ENCODE measurements around the gene SOD1.

Gene SOD1

DNA sequence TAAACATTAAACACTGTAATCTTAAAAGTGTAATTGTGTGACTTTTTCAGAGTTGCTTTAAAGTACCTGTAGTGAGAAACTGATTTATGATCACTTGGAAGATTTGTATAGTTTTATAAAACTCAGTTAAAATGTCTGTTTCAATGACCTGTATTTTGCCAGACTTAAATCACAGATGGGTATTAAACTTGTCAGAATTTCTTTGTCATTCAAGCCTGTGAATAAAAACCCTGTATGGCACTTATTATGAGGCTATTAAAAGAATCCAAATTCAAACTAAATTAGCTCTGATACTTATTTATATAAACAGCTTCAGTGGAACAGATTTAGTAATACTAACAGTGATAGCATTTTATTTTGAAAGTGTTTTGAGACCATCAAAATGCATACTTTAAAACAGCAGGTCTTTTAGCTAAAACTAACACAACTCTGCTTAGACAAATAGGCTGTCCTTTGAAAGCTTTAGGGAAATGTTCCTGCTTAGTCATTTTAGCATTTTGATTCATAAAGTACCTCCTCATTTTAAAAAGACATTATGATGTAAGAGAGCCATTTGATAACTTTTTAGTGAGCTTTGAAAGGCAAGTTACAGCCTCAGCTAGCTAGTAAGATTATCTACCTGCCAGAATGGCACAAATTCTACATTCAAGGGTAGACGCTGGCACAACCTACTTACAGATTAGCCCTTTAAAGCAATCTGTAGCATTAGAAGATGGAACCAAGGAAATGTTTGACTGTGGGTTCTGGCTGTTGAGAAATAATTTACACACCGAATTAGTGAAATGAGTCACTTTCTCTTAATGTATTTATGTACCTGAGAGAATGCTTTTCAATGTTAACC is 9.4 kb downstream of the SOD1 start:
- Histone ChIP-seq H3K36me3 (ENCODE audit: control insufficient read depth, insufficient read depth, low read length) (peaks cover 67% of the 10 kb centered on the region), H3K9me3 (ENCODE audit: control insufficient read depth, insufficient read depth, low read depth, low read length) (no peaks in the 10 kb centered on the region), H3K4me3 (ENCODE audit: low read depth, low read length) (no peak overlapping the region), H3K27me3 (ENCODE audit: control insufficient read depth, insufficient read depth, low read length) (no peaks in the 10 kb centered on the region), H3K27ac (ENCODE audit: low read depth, low read length) (no peak overlapping the region), H3K9ac (ENCODE audit: low read length) (no peak overlapping the region), H3K4me1 (ENCODE audit: control insufficient read depth, insufficient read depth, low read length) (peaks cover 42% of the 10 kb centered on the region)

DNA sequence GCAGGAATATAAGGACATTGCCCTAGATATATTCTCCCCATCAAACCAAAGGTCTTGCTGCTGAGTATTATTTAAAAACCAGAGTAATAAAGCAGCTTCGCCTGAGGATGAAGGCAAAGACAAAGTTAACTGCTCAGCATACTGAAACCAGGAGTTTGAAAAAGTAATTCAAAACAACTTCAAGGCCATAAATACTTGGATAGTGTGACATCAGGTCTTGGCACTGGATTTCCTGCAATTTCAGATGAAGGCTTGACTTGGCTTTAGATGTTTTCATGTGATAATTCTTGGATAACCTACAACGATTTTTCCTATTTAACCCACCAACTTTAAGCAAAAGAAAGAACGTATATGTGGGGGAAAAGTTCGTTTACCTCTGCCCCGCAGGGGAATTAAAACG is 10.6 kb downstream of the SOD1 start:
- no peak overlapping the region for H3K27ac ChIP-seq (ENCODE audit: low read depth, low read length)
- no peak overlapping the region for H3K4me3 ChIP-seq (ENCODE audit: low read depth, low read length)
- H3K4me1 ChIP-seq (ENCODE audit: control insufficient read depth, insufficient read depth, low read length) = peaks cover 42% of the 10 kb centered on the region
- H3K9me3 ChIP-seq (ENCODE audit: control insufficient read depth, insufficient read depth, low read depth, low read length) = no peaks in the 10 kb centered on the region
- H3K27me3 ChIP-seq (ENCODE audit: control insufficient read depth, insufficient read depth, low read length) = no peaks in the 10 kb centered on the region
- H3K9ac ChIP-seq (ENCODE audit: low read length) = no peak overlapping the region
- peaks cover 61% of the 10 kb centered on the region for H3K36me3 ChIP-seq (ENCODE audit: control insufficient read depth, insufficient read depth, low read length)

DNA sequence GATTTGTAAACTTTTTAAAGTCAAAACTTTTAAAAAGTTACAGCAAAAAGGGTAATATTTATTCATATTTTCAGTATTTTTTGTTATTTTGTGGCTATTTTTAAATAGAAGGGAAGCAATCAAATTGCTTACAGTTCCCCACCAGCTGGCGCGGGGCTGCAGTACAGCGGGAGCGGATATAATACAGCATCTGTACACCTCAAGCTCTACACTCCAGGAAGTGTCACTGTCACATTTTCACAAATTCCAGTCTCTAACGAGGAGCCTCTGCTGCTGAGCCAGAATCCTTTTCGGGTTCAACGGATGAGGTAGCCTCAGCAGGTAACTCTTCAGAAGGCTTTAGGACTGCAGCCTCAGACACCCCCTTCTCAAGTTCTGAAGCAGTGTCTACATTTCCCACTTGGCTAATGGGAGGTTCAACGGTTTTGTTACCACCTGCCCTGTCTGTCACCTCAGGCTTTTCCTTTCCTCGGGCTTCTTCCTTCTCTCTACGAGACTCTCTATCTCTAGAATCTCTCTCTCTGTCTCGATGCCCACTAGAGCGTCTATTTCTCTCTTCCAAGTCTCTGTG is 11.7 kb downstream of the SOD1 start:
- Histone ChIP-seq H3K36me3 (ENCODE audit: control insufficient read depth, insufficient read depth, low read length) (peaks cover 57% of the 10 kb centered on the region), H3K4me3 (ENCODE audit: low read depth, low read length) (no peak overlapping the region)

DNA sequence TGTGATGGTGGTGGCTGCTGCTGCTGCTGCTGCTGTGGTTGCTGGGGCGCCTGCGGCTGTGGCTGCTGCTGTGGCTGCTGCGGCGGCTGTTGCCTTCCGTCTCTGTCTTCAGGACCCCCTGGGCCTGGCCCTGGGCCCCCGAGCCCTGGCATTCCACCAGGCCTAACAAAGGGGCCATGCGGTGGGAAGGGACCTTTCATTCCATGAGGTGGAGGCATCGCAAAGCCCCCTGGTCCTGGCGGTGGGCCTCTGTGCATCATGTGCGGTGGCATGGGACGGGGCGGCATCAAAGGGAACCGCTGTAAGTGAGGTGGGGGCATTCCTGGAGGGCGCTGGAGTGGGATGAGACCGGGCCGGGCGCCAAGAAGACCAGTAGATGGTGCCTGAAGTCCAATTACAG is 12.4 kb downstream of the SOD1 start:
- Histone ChIP-seq H3K27me3 (ENCODE audit: control insufficient read depth, insufficient read depth, low read length) (no peaks in the 10 kb centered on the region), H3K4me3 (ENCODE audit: low read depth, low read length) (no peak overlapping the region), H3K4me1 (ENCODE audit: control insufficient read depth, insufficient read depth, low read length) (peaks cover 35% of the 10 kb centered on the region), H3K36me3 (ENCODE audit: control insufficient read depth, insufficient read depth, low read length) (peaks cover 50% of the 10 kb centered on the region), H3K27ac (ENCODE audit: low read depth, low read length) (no peak overlapping the region), H3K9me3 (ENCODE audit: control insufficient read depth, insufficient read depth, low read depth, low read length) (no peaks in the 10 kb centered on the region), H3K9ac (ENCODE audit: low read length) (no peak overlapping the region)

More for the DNA sequence above, 11.7 kb downstream of the SOD1 start:
- no peaks in the 10 kb centered on the region for H3K27me3 ChIP-seq (ENCODE audit: control insufficient read depth, insufficient read depth, low read length)
- no peaks in the 10 kb centered on the region for H3K9me3 ChIP-seq (ENCODE audit: control insufficient read depth, insufficient read depth, low read depth, low read length)
- H3K9ac ChIP-seq (ENCODE audit: low read length) = no peak overlapping the region
- H3K27ac ChIP-seq (ENCODE audit: low read depth, low read length) = no peak overlapping the region
- H3K4me1 ChIP-seq (ENCODE audit: control insufficient read depth, insufficient read depth, low read length) = peaks cover 40% of the 10 kb centered on the region

DNA sequence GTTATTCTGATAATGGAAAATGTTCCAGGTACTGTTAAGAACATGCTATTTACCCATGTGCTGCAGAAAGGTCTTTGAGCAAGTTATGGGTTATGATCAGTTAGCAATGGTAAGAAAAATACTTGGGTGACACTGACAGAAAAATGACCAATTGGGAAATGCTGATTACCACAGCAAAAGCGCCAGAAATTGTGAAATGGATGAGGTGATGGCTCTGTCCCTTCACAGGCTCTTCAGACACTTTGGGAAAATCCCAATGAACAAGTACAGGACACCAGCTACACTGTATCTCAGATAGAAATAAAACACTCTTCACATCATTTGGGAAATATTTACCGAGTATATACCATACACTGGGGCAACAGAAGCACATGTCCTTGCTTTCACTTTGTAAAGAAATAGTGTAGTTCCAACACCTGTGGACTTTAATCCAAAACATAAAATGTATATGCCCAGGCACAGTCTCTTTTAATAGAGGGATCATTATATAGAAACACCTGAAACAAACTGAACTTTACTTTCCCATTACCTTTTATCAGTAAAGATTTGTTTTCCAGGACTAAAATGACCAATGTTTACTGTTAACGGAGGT is 13.9 kb downstream of the SOD1 start:
- no peak overlapping the region for H3K4me3 ChIP-seq (ENCODE audit: low read depth, low read length)
- peaks cover 40% of the 10 kb centered on the region for H3K36me3 ChIP-seq (ENCODE audit: control insufficient read depth, insufficient read depth, low read length)
- H3K9me3 ChIP-seq (ENCODE audit: control insufficient read depth, insufficient read depth, low read depth, low read length) = no peaks in the 10 kb centered on the region
- H3K27me3 ChIP-seq (ENCODE audit: control insufficient read depth, insufficient read depth, low read length) = no peaks in the 10 kb centered on the region
- H3K27ac ChIP-seq (ENCODE audit: low read depth, low read length) = no peak overlapping the region
- H3K4me1 ChIP-seq (ENCODE audit: control insufficient read depth, insufficient read depth, low read length) = peaks cover 21% of the 10 kb centered on the region
- no peak overlapping the region for H3K9ac ChIP-seq (ENCODE audit: low read length)

DNA sequence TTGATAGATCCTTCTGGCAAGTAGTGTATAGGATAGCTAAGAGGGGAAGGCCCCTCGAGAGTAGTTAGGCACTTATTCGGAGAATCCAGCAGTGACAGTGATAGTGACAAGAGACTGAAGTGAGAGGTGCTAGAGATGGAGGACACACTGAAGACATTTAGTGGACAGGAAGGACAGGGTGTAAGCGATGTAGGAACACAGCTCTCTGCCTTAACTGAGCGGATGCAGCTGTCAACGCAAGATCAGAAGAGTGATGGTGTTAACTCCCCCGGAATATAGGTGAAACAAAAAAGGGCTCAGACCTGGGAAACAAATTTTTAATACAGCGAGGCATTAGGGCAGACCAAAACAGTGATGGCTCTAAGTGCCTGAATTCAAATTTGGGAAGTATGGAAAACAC is 15.8 kb downstream of the SOD1 start:
- H3K27me3 ChIP-seq (ENCODE audit: control insufficient read depth, insufficient read depth, low read length) = no peaks in the 10 kb centered on the region
- H3K36me3 ChIP-seq (ENCODE audit: control insufficient read depth, insufficient read depth, low read length) = peaks cover 36% of the 10 kb centered on the region
- H3K9ac ChIP-seq (ENCODE audit: low read length) = no peak overlapping the region
- peaks cover 5% of the 10 kb centered on the region for H3K4me1 ChIP-seq (ENCODE audit: control insufficient read depth, insufficient read depth, low read length)
- no peaks in the 10 kb centered on the region for H3K9me3 ChIP-seq (ENCODE audit: control insufficient read depth, insufficient read depth, low read depth, low read length)
- H3K27ac ChIP-seq (ENCODE audit: low read depth, low read length) = no peak overlapping the region
- H3K4me3 ChIP-seq (ENCODE audit: low read depth, low read length) = no peak overlapping the region

DNA sequence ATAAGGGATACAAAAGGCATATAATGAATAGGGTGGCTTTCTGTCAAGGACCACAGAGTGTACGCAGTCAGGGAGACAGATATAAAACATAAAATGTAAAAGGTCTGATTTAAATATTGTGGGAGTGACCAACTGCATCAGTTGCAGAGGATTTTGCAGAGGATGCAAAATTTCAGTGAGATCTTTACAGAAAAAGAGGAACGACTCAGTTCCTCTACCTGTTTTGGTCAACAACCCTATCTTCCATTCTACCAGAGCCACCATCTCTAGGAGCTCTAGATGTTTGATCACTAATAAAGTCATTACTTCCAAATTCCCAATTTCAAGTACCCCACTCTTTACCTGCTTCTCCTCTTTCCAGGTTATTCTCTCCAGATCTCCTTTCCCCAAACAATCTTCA is 16.5 kb downstream of the SOD1 start:
- H3K36me3 ChIP-seq (ENCODE audit: control insufficient read depth, insufficient read depth, low read length) = peaks cover 38% of the 10 kb centered on the region
- no peak overlapping the region for H3K27ac ChIP-seq (ENCODE audit: low read depth, low read length)
- no peaks in the 10 kb centered on the region for H3K27me3 ChIP-seq (ENCODE audit: control insufficient read depth, insufficient read depth, low read length)
- no peak overlapping the region for H3K4me3 ChIP-seq (ENCODE audit: low read depth, low read length)
- no peaks in the 10 kb centered on the region for H3K9me3 ChIP-seq (ENCODE audit: control insufficient read depth, insufficient read depth, low read depth, low read length)
- H3K4me1 ChIP-seq (ENCODE audit: control insufficient read depth, insufficient read depth, low read length) = no peaks in the 10 kb centered on the region
- H3K9ac ChIP-seq (ENCODE audit: low read length) = no peak overlapping the region

DNA sequence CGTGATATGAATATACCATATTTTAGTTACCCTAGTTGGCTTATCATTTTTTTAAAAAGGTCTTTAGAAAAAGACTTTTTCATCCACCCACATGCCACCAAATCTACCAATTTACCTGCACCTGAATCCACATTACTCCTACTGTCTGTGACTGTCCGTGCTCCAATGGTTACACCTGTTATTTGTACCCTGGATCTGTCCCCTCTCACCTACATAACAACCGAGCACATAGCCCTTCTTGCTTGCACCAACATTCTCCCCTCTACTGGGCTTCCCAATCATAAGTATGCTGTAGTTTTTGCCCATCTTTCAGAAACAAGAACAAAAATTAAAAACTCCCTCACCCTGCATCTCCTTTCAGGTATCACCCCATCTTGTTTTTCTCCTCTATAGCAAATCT is 17.6 kb downstream of the SOD1 start:
- Histone ChIP-seq H3K4me1 (ENCODE audit: control insufficient read depth, insufficient read depth, low read length) (no peaks in the 10 kb centered on the region), H3K9ac (ENCODE audit: low read length) (no peak overlapping the region), H3K36me3 (ENCODE audit: control insufficient read depth, insufficient read depth, low read length) (peaks cover 39% of the 10 kb centered on the region), H3K9me3 (ENCODE audit: control insufficient read depth, insufficient read depth, low read depth, low read length) (no peaks in the 10 kb centered on the region), H3K27me3 (ENCODE audit: control insufficient read depth, insufficient read depth, low read length) (no peaks in the 10 kb centered on the region), H3K4me3 (ENCODE audit: low read depth, low read length) (no peak overlapping the region), H3K27ac (ENCODE audit: low read depth, low read length) (no peak overlapping the region)

DNA sequence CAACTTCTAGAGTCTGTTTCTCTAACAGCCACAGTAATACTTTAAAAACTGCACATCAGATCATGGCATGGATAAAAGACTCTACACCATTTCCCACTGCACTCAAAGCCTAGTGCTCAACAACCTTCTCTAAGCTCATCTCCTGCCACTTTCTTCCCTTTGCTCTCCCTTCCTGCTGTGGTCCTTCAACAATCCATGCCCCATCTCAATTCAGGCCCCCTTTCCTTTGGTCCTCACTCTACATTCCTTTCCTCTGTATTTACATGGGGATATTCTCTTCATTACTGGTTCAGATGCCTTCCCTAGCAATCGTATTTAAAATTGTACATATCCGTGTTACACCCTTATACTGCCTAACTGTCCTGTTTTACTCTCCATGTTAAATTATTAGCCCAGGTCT is 19.0 kb downstream of the SOD1 start:
- H3K4me1 ChIP-seq (ENCODE audit: control insufficient read depth, insufficient read depth, low read length) = no peaks in the 10 kb centered on the region
- no peaks in the 10 kb centered on the region for H3K27me3 ChIP-seq (ENCODE audit: control insufficient read depth, insufficient read depth, low read length)
- no peak overlapping the region for H3K9ac ChIP-seq (ENCODE audit: low read length)
- no peak overlapping the region for H3K27ac ChIP-seq (ENCODE audit: low read depth, low read length)
- H3K9me3 ChIP-seq (ENCODE audit: control insufficient read depth, insufficient read depth, low read depth, low read length) = no peaks in the 10 kb centered on the region
- peaks cover 48% of the 10 kb centered on the region for H3K36me3 ChIP-seq (ENCODE audit: control insufficient read depth, insufficient read depth, low read length)
- H3K4me3 ChIP-seq (ENCODE audit: low read depth, low read length) = no peak overlapping the region

DNA sequence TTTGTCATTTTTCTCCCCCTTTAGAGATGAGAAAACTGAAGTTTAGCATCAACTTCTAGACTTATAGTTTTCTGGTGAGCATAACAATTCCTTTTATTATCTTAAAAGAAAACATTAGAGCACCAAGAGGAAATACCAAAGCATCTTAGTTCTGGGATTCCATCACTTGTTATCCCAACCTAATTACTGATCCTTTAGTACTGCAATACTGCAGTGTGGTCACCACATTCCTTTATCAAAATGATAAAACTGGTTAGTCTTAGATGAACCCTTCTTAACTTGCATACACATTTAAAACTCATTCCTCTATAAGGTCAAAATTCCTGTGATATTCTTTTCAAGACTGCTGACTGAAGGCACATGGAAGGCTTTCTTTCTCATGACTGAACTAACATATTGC is 23.1 kb downstream of the SOD1 start:
- H3K27ac ChIP-seq (ENCODE audit: low read depth, low read length) = no peak overlapping the region
- H3K4me3 ChIP-seq (ENCODE audit: low read depth, low read length) = no peak overlapping the region
- no peak overlapping the region for H3K9ac ChIP-seq (ENCODE audit: low read length)
- no peaks in the 10 kb centered on the region for H3K27me3 ChIP-seq (ENCODE audit: control insufficient read depth, insufficient read depth, low read length)
- no peaks in the 10 kb centered on the region for H3K4me1 ChIP-seq (ENCODE audit: control insufficient read depth, insufficient read depth, low read length)
- H3K36me3 ChIP-seq (ENCODE audit: control insufficient read depth, insufficient read depth, low read length) = peaks cover 83% of the 10 kb centered on the region
- no peaks in the 10 kb centered on the region for H3K9me3 ChIP-seq (ENCODE audit: control insufficient read depth, insufficient read depth, low read depth, low read length)

DNA sequence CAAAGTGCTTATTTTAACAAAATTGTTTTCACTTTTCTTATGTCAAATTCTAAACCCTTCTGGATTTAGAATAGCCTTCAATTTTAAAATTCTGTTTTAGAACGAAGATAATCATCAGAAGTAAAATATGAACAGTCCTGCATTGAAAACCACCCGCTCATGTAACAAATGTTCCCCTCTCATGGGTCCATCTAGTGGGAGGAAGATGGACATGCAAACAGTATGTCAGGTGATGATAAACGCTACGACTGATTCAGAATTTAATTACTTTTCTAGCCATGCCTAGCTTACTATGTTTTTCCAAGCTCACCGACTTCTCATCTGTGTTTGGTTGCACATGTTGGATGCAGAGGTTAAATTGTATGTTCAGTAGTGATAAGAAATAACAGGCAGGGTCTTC is 23.5 kb downstream of the SOD1 start:
- no peak overlapping the region for H3K9ac ChIP-seq (ENCODE audit: low read length)
- no peaks in the 10 kb centered on the region for H3K9me3 ChIP-seq (ENCODE audit: control insufficient read depth, insufficient read depth, low read depth, low read length)
- H3K4me3 ChIP-seq (ENCODE audit: low read depth, low read length) = no peak overlapping the region
- H3K36me3 ChIP-seq (ENCODE audit: control insufficient read depth, insufficient read depth, low read length) = peaks cover 87% of the 10 kb centered on the region
- H3K4me1 ChIP-seq (ENCODE audit: control insufficient read depth, insufficient read depth, low read length) = no peaks in the 10 kb centered on the region
- no peak overlapping the region for H3K27ac ChIP-seq (ENCODE audit: low read depth, low read length)
- no peaks in the 10 kb centered on the region for H3K27me3 ChIP-seq (ENCODE audit: control insufficient read depth, insufficient read depth, low read length)
